Measurements from ENCODE around the gene CMTM5. TPM values are rescaled to one million over a fixed set of nuclear protein-coding genes. Genes with fewer than 3 reads are reported as not detected.

CMTM5 gene
- not detected in 2 replicates for total RNA-seq

DNA sequence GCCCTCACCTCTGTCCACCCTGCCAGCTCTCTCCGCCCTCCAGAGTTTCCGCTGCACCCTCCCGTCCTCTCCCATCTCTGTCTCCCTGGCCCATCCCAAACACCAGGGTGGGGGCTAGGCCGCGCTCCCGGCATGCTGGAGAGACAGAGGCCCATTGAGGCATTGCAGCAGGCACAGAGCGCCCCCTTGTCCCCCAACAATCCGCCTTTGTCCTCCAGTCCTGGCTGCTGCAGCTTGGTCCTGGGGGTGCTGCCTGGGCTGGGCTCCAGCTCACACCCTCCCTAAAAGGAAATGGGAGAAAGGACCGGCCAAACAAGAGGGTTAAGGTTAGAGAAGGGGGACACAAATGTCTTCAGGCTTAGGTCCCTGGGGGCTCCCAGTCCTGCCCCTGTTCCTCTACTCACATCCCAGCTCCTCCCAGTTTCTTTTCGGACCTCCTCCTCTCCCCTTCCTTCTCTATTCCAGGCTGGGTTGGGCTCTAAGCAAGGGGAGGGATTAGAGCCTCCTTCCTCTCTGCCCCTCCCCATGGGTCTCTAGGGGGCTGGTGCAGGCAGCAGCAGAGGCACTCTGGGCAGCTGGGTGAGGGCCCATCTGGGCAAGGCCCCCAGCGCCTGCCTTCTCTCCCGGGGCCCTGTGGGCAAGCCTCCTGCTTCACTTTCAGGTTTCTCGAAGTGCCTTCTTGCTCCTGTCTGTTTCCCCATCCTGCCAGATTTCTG is at the start of gene CMTM5:
Gene CMTM5 (plus strand): TSS at position 565 of the 716 bp plus-strand sequence. CDS start 206 bp downstream, outside the sequence.
- DNase-seq = no peak

- peak; percentile 87 for DNase-seq
These were observed 48.7 kb upstream of the CMTM5 start for GRCh38 chr14:23327947-23328744.

DNA sequence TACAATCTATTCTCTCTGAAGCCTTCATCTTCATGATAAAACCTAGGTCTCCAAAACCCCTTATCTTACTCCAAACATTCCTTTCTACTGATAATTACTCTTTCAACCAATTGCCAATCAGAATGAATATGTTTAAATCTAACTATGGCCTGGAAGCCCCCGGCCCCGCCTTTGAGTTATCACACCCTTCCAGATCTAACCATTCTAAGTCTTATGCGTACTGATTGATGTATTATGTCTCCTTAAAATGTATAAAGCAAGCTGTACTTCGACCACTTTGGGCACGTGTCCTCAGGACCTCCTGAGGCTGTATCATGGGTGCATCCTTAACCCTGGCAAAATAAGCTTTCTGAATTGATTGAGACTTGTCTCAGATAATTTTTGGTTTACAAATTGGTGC is 41.2 kb upstream of the CMTM5 start:
- no peak for DNase-seq

DNA sequence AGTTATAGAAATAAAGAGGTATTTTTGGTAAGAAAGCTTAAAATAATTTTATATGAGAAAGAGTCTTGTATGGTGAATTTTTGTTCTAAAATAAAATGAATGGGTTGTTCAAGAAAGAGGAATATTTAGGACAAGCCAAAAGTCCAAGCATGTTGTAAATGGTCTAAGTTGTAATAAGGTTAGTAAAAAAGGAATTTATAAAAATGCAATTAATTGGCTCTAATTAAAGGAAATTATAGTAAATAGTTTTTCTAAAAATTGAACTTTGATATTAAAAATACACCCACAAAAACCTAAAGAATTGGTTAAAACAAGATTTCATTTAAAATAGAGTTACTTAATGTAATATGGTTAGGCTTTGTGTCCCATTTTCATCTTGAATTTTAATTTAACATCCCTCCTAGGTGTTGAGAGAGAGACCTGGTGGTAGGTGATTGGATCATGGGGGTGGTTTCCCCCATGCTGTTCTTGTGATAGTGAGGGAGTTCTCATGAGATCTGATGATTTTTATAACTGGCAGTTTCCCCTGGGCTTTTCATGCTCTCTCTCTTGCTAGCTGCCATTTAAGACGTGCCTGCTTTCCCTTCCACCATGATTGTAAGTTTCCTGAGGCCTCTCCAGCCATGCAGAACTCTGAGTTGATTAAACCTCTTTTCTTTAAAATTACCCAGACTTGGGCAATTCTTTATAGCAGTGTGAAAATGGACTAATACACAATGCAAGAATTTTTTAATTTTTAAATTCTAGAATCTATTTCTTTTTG is 37.2 kb upstream of the CMTM5 start:
- DNase-seq = no peak

DNA sequence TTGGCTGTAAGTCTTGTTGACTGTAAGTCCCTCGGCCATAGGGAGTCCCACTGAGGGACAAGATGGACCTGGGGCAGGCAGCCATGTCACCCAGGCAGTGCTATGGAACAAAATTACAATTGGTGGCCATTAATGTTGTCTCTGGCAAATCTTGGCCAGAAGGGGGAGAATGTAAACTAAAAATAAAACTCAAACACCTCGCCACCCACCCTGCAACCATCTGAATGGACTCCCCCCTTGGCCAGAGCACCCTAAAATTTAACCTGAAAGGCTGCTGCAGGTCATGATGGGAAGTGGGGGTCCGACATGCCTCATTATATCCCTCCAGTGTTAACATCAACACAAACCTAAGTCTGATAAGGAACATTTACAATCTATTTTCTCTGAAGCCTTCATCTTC is 32.4 kb upstream of the CMTM5 start:
- DNase-seq = no peak

- DNase-seq = no peak
These were observed 30.7 kb upstream of the CMTM5 start for GRCh38 chr14:23345987-23346692.

- no peak for DNase-seq
These were observed 30.0 kb upstream of the CMTM5 start for GRCh38 chr14:23346693-23347405.

- no peak for DNase-seq
These were observed 29.2 kb upstream of the CMTM5 start for GRCh38 chr14:23347406-23348296.

DNA sequence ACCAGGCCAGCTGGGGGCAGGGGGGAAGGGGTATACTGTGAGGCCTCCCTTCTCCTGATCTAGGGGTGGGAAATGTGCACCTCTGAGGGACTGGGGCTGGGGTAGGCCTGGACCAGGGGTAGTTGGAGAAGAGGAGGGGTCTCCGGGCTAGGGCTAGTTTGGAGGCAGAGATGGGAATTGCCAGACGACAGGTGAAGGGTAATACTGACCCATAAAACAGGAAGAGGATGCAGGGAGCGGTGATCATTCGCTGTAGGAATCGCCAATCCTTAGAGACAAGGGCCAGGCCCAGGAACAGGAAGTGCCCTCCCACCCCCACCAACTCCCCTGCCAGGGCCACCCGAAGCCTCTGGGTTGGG is 28.6 kb upstream of the CMTM5 start:
- no peak for DNase-seq

GRCh38 chr14:23349156-23349845 is 27.5 kb upstream of the CMTM5 start:
- no peak for DNase-seq

DNA sequence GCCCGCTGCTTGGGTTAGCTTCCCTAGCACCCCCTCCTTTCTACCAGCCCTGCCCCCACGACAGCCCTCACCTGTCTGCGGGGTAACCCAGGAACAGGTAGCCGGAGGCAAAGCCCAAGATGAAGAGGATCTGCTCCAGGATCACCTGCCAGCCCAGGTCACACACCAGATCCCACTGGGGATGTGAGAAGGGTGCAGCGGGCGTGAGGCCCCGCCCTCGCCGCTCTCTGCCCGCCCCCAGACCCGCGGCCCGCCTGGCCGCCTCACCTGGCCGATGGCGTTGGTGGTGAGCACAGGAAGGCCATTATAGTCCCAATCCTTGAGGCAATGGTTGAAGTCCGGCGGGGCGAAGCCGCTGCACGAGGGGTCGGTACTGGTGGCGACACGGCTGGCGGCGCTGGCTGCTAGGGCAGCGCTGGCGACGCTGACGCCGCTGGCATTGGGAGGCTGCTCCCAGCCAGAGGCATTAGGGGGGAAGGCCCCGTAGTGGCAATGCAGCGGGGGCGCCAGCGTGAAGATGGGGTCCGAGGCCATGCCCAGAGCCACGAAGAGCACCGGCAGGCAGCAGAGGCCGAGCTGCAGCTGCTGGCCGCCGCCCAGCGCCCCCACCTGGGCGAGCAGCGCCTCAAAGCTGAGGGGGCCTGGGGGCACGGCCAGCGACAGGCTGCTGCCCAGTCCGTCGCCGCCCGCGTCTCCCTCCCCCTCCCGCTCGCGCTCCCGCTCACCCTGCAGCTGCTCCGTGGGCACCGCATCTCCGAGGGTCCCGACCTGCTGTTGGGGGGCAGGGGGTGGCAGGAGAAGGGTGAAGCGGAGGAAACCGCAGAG is 25.0 kb upstream of the CMTM5 start:
- DNase-seq = no peak

DNA sequence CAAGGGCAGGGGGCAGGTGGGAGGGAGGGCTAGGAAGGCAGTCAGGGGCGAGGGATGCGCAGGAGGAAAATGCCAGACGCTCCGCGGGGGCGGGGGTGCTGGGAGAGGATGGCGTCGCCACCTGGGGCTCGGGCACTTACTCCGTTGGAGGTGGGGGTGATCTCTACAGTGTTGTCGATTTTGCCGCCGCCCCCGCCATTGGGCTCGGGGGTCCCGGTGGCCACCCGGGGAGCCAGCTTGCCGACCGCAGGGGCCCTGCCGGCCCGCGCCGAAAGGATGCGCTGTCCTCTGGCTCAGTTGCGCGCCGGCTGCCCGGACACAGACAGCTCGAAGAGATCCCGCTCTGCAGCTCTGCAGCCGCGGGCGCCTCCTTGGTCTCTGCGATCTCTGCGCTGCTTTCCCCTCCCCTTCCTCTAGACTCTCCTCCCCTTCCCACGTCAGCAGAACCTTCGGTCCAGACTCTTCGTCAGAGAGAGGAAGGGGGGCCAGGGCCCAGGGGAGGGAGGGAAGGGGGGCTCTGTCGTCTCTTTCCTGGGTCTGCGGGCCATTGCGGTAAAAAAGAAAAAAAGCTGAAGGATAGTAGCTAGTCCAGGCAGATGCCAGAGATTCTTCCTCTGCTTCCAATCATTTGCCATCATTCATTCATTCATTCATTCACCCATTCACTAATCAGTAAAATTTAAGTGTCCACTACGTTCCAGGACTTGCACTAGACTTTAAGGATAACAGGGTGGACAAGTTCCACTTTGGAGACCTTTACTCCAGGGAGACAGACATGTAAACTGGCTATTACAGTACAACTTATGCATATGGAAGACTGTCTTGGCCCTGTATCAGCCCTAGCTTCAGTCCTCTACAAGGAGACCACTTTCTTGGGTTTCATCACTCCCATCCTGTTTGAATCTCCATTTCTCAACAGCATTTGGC is 24.1 kb upstream of the CMTM5 start, which contains the start of gene SLC22A17:
Gene SLC22A17 (minus strand): TSS at position 382 of the 927 bp plus-strand sequence.
- peak; percentile 54 for DNase-seq

GRCh38 chr14:23353433-23353780 is 23.4 kb upstream of the CMTM5 start:
- no peak for DNase-seq

DNA sequence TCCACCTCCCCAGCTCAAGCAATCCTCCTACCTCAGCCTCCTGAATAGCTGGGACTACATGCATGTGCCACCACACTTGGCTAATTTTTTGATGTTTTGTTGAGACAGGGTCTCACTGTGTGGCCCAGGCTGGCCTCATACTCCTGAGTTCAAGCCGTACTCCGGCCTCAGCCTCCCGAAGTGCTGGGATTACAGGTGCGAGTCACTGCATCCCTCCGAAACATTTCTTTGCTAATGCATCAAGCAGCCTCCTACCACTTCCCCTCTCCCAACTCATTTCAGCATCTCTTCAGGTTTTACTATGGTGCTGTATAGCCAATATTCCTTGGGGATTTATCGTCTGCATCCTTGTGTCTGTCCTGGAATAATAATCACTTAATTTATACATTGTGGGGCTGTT is 21.9 kb upstream of the CMTM5 start:
- no peak for DNase-seq

DNA sequence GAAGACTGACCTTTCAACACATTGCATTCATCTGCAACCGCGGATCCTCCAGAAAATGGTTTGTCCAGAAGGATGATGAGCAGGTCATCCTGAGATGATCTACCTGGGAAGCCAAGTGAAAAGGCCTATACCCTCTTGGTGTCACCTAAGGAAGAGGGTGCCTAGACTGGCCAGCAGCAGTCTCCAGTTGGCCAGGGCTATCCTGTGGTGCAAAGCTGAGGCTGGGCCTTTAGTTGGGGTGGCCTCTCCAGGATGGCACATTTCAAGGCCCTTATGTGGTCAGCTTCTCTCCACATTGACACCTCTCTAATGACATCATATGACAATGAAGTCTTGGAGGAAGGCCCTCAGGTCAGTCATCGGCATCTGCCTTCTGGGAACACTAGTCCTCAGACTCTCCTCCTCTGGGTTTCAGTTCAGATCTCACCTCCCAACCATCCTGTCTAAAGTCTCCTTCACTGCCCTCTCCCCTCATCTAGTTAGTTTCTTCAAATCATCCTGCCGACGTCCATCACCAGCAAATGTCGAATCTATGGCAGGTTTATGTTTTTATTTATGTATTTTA is 20.9 kb upstream of the CMTM5 start:
- no peak for DNase-seq

GRCh38 chr14:23356662-23357061 is 20.2 kb upstream of the CMTM5 start:
- no peak for DNase-seq

DNA sequence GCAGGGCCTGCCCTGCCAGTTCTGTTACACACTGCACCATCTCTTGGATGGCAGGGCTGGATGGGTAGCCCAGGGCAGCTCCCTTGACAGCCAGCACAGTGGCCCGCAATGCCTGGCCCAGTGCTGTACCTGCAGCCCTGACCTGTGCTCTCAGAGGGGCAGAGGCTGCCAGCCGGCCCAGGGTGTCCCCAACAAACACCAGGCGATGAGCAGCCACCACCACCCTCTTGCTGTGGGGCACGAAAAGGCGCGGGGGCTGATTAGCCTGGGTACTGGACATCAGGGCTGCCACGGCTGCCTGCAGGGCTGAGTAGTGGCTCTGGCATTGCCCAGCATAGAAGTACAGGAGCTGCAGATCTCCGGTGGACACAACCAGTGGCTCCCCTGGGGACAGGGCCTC is 19.6 kb upstream of the CMTM5 start:
- no peak for DNase-seq

DNA sequence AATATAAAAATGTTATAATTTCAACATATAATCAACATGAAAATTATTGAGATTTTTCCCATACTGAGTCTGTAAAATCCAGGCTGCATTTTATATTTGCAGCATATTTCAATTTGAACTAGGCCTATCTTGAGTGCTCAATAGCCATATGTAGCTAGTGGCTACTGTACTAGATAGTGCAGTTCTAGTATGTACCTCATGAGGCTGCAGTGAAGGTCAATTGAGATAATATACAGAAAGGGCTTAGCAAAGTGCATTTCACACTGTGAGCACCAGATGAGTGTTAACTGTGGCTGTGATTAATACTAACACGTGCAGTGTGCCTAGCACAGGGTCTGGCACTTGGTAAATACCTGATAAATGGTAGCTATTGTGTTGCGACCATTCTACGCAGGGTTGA is 18.8 kb upstream of the CMTM5 start:
- DNase-seq = no peak

All from dermis blood vessel endothelial cell (primary cell).